ENCODE measurements around the gene SLC46A1.

GRCh38 chr17:28404007-28404406 is 2.0 kb downstream of the SLC46A1 start:
- no peak for TF ChIP-seq CTCF (conservative IDR thresholded peaks at IDR 0.05 in 1 of 2, IDR thresholded peaks at IDR 0.05 in 1 of 2; ENCODE audit: extremely low read depth in 1 of 2, insufficient read depth in 1 of 2, low read depth in 1 of 2, low read length in 2 of 2)
- no peak for TF ChIP-seq EZH2 (IDR thresholded peaks at IDR 0.05; ENCODE audit: borderline replicate concordance, low read length)
